ENCODE results near the gene RNPS1.

The RNPS1 gene

GRCh38 chr16:2233872-2234812 is 33.8 kb downstream of the RNPS1 start:
- DNase-seq: no peak

GRCh38 chr16:2233046-2233775 is 34.7 kb downstream of the RNPS1 start:
- DNase-seq: no peak

- DNase-seq: no peak
Observed at GRCh38 chr16:2232094-2232990, 35.6 kb downstream of the RNPS1 start.

- DNase-seq: no peak
Observed at GRCh38 chr16:2231016-2231931, 36.7 kb downstream of the RNPS1 start.

GRCh38 chr16:2230376-2230775 is 37.5 kb downstream of the RNPS1 start:
- no peak for DNase-seq

GRCh38 chr16:2229632-2230250 is 38.2 kb downstream of the RNPS1 start:
- no peak for DNase-seq

- no peak for DNase-seq
Observed at GRCh38 chr16:2229091-2229490, 38.8 kb downstream of the RNPS1 start.

- DNase-seq: no peak
Observed at GRCh38 chr16:2228161-2228824, 39.6 kb downstream of the RNPS1 start.

GRCh38 chr16:2226918-2227317 is 41.0 kb downstream of the RNPS1 start:
- no peak for DNase-seq

- DNase-seq: no peak
Observed at GRCh38 chr16:2226245-2226793, 41.6 kb downstream of the RNPS1 start.

- no peak for DNase-seq
Observed at GRCh38 chr16:2223942-2224486, 43.9 kb downstream of the RNPS1 start.

GRCh38 chr16:2223221-2223941 is 44.5 kb downstream of the RNPS1 start, which contains the start of gene E4F1:
Gene E4F1, plus strand, starts transcription at chr16:2223591. Its CDS starts 23 bp downstream, at chr16:2223614.
- peak; percentile 98 for DNase-seq

GRCh38 chr16:2216330-2216729 is 51.6 kb downstream of the RNPS1 start:
- DNase-seq: no peak

- no peak for DNase-seq
Observed at GRCh38 chr16:2214719-2214968, 53.3 kb downstream of the RNPS1 start, which contains the start of gene PGP. Gene PGP, minus strand, starts transcription at chr16:2214840. Its CDS starts 63 bp downstream, at chr16:2214777.

GRCh38 chr16:2213817-2214718 is 53.9 kb downstream of the RNPS1 start:
- DNase-seq: no peak

- no peak for DNase-seq
Observed at GRCh38 chr16:2212362-2213324, 55.3 kb downstream of the RNPS1 start.

- DNase-seq: no peak
Observed at GRCh38 chr16:2211923-2212347, 56.0 kb downstream of the RNPS1 start.
